CD4-positive, alpha-beta T cell treated with Interleukin-1 beta for 1 hour (primary cell): Measurements from ENCODE around the gene MAGI2.
"Not testable (repeated sequence)": the region's sequence is repeated elsewhere in the genome, so short reads cannot be mapped to it uniquely, and the experiment has no call there.

Experiments
- DNase-seq, 2 donors: peaks; one replicate each; pipeline ENCODE4 v3.0.0-alpha.2; 2020 to 2022

Gene MAGI2

DNA sequence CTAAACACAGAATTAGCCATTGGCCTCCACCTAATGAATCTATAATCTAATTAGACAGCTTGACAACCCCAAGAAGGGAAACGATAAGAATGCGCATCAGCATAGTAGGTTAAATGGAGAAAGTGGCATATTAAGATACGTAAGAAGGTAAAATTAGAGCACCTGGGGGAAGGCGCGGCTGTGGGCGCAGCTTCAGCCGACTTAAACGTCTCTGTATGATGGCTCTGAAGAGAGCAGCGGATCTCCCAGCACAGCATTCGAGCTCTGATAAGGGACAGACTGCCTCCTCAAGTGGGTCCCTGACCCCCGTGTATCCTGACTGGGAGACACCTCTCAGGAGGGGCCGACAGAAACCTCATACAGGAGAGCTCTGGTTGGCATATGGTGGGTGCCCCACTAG, 1136.1 kb downstream of the MAGI2 start:
- DNase-seq, result no peak

DNA sequence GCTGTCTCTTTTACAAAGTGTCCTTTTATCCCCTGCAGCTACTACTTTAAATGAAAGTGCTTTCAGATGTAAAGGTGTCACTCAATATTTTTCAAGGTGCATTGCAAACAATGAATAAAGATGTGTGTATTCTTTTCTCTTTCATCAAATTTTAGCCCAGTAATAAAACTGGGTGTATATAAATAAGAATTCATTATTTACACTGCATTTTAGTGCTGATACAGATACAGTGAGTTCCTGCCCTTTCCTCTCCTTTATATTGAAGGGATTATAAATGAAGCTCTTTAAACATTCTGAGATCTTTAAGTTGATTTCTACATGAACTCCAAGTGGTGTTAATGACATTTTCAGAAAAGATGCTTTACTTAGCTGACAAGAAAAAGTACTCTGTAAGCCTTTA, 1137.4 kb downstream of the MAGI2 start:
- DNase-seq, result no peak

DNA sequence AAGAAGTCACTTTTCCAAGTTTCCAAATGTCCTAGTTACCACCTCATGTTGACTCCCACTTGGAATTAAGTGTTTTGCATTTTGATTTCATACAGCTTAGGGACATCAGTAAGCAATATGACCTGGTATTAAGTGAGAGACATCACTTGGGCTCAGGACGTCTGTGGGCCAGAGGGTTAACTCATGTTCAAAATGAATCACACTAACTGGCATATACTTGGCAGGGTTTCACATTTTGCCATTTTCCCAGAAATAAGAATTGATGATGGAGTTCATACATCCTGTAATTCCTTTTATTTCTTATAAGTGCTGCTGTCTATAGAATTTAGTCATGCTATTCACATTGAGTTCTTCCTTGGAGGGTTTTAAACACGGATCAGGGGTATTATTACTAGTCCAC, 1138.3 kb downstream of the MAGI2 start:
- DNase-seq, result no peak

DNA sequence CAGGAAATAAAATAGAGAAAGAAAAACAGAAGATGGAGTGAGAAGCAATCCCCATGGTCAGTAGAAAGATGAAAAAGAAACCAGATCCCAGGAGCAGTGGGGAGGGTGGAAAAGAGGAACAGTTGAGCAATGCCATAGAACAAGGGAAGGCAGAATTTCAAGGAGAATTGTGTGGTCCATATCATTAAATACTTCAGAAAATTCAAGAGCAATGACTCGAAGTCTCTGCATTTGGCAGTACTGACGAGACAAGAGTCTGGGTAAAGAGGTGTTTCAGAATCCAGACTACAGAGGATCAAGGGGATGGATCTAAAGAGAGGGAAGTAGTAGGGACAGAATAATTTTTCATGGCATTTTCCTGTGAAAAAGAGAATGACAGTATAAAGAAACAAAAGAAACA, 1142.3 kb downstream of the MAGI2 start:
- no peak for DNase-seq

DNA sequence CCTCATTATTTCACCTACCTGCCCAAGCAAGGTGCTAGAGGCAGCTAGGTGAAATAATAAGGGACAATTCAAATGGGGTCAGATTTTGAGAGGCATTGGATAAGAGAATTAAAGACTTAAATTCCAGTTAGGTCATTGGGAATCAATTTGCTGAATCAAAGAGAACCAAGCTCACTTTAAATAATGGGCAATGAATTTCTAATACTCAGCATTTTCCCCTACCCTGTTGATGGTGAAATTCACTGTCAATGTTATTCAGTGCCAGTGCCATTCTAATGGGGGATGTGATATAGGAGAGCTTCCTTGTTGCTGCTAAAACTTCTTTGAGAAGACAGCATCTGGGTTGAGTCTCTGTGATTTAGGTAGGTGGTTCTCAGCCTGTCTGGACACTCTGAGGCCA, 1145.6 kb downstream of the MAGI2 start:
- no peak for DNase-seq

GRCh38 chr7:78306634-78307033, 1146.8 kb downstream of the MAGI2 start:
- no peak for DNase-seq

GRCh38 chr7:78301407-78301806, 1152.1 kb downstream of the MAGI2 start:
- DNase-seq, result no peak

- no peak for DNase-seq
Measured at GRCh38 chr7:78299088-78299487, 1154.4 kb downstream of the MAGI2 start.

- DNase-seq, result no peak
Measured at GRCh38 chr7:78296644-78297371, 1156.7 kb downstream of the MAGI2 start.

DNA sequence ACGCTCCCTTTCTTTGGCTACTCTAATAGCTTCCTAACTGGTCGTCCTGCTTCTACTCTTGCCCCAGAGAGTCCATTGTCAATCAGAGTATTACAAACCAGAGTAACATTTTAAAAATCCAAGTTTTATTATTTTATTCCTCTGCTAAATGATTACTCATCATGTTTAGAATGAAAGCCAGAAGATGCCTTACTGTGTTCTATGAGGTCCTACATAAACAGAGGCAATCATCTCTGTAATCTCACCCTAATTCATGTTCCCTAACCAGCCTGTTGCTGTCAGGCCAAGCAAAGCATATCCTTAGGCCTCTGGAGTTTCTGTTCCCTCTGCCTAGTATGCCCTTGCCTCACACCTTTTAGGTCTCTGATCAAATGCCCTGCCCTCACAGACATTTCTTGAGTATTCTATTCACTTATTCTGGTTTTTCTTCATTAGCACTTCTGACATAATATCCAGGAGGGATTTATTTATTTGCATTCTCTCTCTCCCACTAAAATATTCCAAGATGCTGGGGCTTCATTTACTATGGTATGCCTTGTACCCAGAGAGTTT, 1157.3 kb downstream of the MAGI2 start:
- no peak for DNase-seq

GRCh38 chr7:78289471-78289870, 1164.0 kb downstream of the MAGI2 start:
- not testable (repeated sequence) for DNase-seq

- DNase-seq, result no peak
Measured at GRCh38 chr7:78284945-78285344, 1168.5 kb downstream of the MAGI2 start.

DNA sequence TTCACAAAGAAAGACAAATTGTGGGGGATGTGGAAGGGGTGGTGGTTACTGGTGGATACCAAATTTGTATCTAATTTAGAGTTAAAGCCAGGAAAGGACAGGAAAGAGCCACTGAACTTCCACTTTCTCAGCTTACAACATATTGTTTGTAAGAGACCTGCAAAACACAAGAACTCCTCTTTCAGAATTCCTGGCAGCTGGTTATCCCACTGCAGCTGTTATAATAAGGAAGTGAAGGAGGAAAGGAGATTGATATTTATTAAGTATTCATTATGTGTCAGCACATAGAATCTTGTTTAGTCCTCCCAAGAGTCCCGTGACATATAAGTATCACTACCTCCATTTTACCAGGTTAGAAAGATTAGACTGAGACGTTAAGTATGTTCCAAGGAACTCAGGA, 1173.2 kb downstream of the MAGI2 start:
- no peak for DNase-seq

DNA sequence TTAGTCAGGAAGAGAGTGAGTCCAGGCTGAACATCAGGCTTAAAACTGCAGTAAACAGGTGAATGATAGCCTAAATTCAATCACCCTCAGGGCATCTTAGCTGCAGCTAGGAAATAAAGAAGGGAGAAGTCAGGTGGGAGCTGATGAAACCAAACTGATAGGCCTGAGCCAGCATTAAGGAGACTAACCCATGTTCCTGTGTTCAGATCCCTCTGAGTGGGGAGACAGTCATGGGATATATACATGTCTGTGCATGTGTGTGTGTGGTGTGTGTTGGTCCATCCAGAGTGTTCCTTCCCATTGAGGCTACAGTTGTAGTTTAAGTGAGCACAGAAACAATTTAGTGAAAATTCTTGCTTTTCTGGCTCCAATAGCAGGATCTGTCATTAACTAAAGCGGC, 1174.0 kb downstream of the MAGI2 start:
- DNase-seq, result no peak

DNA sequence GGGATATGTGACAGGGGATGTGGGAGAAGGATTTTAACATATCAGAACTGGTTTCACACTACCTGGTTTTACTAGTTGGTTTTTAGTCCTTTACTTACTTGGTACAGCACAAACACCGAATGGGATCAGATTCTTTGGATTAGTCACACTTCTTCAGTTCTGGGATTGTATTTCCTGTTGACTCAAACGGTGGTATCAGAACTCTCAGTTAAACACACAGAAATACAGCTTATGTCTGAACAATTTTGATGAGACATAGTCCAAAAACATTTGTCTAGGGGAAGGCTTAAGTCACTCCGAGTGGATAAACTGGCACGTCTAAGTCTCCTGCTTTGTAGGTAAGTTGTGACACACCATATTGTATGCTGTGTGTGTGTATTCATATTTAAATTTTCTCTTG, 1174.4 kb downstream of the MAGI2 start:
- DNase-seq, result no peak

DNA sequence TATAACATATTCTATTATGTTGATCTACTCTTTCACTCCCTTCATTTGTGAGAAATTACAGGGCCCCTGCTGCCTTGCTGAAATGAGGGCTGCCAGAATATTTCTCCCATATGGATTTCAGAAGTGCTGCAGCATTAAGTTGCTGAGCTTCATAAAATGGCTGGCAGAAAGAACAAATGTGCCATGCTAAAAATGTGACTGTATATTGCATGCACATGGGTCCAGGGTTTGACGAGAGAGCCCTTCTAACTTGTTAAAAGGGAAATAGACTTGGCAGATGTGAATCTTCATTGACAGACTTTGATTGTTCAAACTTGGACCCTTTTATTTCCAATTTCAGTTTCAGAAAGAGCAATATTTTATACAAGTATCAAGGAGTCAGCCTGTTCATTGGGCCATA, 1186.3 kb downstream of the MAGI2 start:
- no peak for DNase-seq

GRCh38 chr7:78265486-78265885, 1188.0 kb downstream of the MAGI2 start:
- DNase-seq, result no peak

DNA sequence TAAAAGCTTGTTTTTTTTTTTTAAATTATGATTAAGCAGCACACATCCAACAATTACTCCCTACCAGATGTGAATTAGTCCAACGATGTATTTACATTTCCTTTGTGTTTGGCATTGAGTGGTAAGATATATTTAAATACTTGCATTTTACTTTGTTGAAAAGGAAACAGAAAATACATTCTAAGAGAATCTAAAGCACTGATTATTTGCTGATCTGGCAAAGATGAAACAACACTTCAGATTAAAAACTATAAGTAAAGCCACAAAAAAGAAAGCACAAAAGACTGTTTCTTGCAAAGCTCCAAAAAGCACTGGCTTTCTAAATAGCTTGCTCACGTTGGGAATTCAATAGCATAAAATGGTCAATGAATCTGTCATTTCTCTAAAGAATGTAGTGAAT, 1188.4 kb downstream of the MAGI2 start:
- DNase-seq, result no peak

DNA sequence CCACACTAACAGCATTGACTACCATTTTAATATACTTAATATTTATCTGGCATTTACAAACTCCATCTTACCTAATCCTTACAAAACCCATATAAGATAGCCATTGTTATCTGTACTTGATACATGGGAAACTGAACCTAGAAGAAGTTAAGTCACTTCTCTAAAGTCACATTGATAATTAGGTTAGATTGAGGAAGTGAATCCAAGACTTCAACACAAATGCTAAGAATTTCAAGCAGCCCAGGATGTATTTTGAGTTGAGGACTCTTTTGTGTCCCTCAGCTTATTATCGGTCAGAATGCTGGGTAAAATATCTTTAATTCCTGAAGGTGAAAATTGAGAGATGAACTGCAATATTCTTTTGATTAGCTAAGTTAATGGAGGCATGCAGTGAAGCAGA, 1189.4 kb downstream of the MAGI2 start:
- DNase-seq, result no peak

DNA sequence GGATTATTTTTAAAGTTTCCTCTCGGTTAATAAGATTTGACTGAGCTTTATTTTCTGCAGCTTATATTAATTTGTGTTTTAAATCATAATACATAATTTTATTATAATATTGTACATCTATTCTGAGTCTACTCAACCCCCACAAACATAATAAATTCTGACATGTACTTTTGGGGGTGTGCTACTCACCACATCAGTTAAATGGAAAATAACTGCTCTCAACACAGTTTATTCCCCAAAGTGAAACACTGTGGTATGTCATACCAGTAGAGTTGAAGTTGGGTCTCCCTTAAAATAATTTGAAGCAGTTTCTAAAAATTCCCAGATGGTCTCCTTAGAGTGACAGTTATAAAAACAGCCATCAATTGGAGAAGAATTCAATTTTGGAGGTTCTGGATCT, 1191.7 kb downstream of the MAGI2 start:
- DNase-seq, result no peak

DNA sequence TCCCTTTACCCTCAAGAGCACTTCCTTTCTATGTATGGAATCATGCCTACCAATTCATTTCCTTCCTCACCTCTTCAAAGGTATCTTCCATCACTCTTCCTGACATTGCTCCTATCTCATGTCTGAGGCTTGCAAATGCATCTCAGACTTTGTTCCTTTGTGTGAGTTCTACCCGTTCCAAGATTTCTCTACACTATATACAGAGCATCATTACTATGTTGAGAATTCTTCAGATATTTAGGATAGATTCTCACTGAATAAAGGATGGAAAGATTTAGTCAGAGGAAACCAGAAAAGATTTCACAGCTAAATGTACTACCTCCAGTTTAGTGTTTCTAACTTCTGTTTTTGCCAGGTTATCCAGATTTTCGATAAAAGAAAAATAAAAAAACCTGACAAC, 1192.2 kb downstream of the MAGI2 start:
- DNase-seq, result no peak

DNA sequence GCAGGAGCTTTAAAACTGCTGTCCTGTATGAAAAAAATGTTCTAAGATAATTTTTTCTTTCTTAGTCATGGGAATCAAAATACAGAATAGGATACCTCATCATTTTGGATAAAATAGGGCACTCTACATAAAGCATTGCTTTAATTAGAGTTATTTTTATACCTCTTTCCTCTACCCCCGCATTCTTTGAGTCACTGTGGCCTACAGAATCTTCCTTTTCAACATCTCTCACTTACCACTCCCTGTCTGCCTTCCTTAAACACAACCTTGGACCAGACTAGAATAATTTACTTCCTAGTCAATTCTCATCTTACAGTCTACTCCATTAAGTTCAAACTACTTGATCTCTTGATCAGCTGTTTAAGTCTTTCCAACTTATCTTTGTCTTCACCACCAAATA, 1192.6 kb downstream of the MAGI2 start:
- no peak for DNase-seq

- DNase-seq, result no peak
Measured at GRCh38 chr7:78254726-78255055, 1198.8 kb downstream of the MAGI2 start.

GRCh38 chr7:78253850-78254725, 1199.4 kb downstream of the MAGI2 start:
- DNase-seq, result no peak
